ENCODE measurements around the gene ADGRF1. TPM values are rescaled to one million over a fixed set of nuclear protein-coding genes. Genes with fewer than 3 reads are reported as not detected.

ADGRF1 gene
- total RNA-seq, 1 experiment from 2014 or later = 39.6 TPM

- Histone ChIP-seq H4K20me1 (ENCODE audit: insufficient read depth) (no peaks in the 10 kb centered on the region), H3K9ac (ENCODE audit: low read length) (no peak overlapping the region), H3K79me2 (ENCODE audit: insufficient read depth, low read length) (no peaks in the 10 kb centered on the region), H3K9me3 (ENCODE audit: control insufficient read depth in 1 of 2, insufficient read depth in 1 of 2, low read depth in 1 of 2, low read length in 2 of 2) (no peaks in the 10 kb centered on the region), H2AFZ (ENCODE audit: low read depth, low read length, poor library complexity, severe bottlenecking) (no peak overlapping the region), H3K27me3 (ENCODE audit: insufficient read depth, low read length) (no peaks in the 10 kb centered on the region), H3K27ac (ENCODE audit: low read depth, low read length) (no peak overlapping the region), H3K4me3 (replicated peaks in 1 of 2; ENCODE audit: low read depth in 1 of 2, low read length in 2 of 2) (no peak overlapping the region), H3K36me3 (ENCODE audit: control insufficient read depth in 1 of 2, insufficient read depth in 2 of 2, low read length in 2 of 2) (no peaks in the 10 kb centered on the region), H3K4me2 (ENCODE audit: low read length) (no peak overlapping the region), H3K4me1 (ENCODE audit: control insufficient read depth in 1 of 2, insufficient read depth in 2 of 2, low read length in 2 of 2) (no peaks in the 10 kb centered on the region), H3K9me2 (ENCODE audit: insufficient read depth) (no peaks in the 10 kb centered on the region)
- intact Hi-C loops (cut with micrococcal nuclease) = no loop called here
- DNase-seq (ENCODE audit: low read depth, low spot score) (no peak), ATAC-seq (no peak)
- RAD21 ChIA-PET (ENCODE audit: low non-redundant PET in 1 of 2, low total read pairs in 2 of 2, uncharacterized antibody in 2 of 2, unreplicated experiment in 2 of 2) = no interaction called here
- TF ChIP-seq FOSL1 (IDR thresholded peaks at IDR 0.05; ENCODE audit: low read depth) (no peak), SRF (IDR thresholded peaks at IDR 0.05; ENCODE audit: low read depth) (no peak), ELF1 (IDR thresholded peaks at IDR 0.05; ENCODE audit: borderline replicate concordance, low read depth) (no peak), RAD21 (IDR thresholded peaks at IDR 0.05; ENCODE audit: low read depth) (no peak), POLR2AphosphoS5 (IDR thresholded peaks at IDR 0.05; ENCODE audit: low read depth, low read length) (no peak), ZNF274 (IDR thresholded peaks at IDR 0.05; ENCODE audit: low read depth, low read length) (no peak), EZH2 (IDR thresholded peaks at IDR 0.05) (no peak), REST (IDR thresholded peaks at IDR 0.05; ENCODE audit: low read depth) (no peak)
- POLR2A ChIA-PET = no interaction called here
- CTCF ChIA-PET = no interaction called here
- BruUV-seq (replicated peaks) = no TSS peak
Observed at GRCh38 chr6:46964716-46965519, 77.2 kb downstream of the ADGRF1 start.
